Mesothelial cell of epicardium (in vitro differentiated cells): ENCODE measurements around the gene EEF2. TPM values are rescaled to one million over a fixed set of nuclear protein-coding genes. Genes with fewer than 3 reads are reported as not detected.

Experiments used
- DNase-seq, 2 experiments: peaks; one replicate each; pipeline ENCODE4 v3.0.0; 2021; ENCODE audit warnings: low spot score in 2 of 2; ENCODE audit not compliant: unreplicated experiment in 2 of 2
- H3K27ac Mint-ChIP-seq: 2 replicates; pipeline ENCODE4 v1.8.0; 2021; ENCODE audit warnings: mixed read lengths
- H3K27me3 Mint-ChIP-seq: 2 replicates; pipeline ENCODE4 v1.8.0; 2021; ENCODE audit warnings: low read depth, mixed read lengths
- H3K36me3 Mint-ChIP-seq: 2 replicates; pipeline ENCODE4 v1.8.0; 2021; ENCODE audit warnings: mixed read lengths
- H3K4me1 Mint-ChIP-seq: 2 replicates; pipeline ENCODE4 v1.8.0; 2021; ENCODE audit warnings: mixed read lengths
- H3K4me3 Mint-ChIP-seq: 2 replicates; pipeline ENCODE4 v1.8.0; 2021; ENCODE audit warnings: mild to moderate bottlenecking, moderate library complexity, mixed read lengths
- H3K9me3 Mint-ChIP-seq: 2 replicates; pipeline ENCODE4 v1.8.0; 2021; ENCODE audit warnings: mixed read lengths
- CTCF ChIP-seq: fragments of 200-600 bp; sonication (generic); IDR thresholded peaks from one replicate; pipeline ENCODE4 v1.5.0; 2021; ENCODE audit warnings: antibody characterized with exemption; ENCODE audit not compliant: unreplicated experiment
- total RNA-seq: library from RNA; stranded (reverse); gene quantifications from 3 replicates; pipeline ENCODE4 v1.2.1, GENCODE V29; 2021

The EEF2 gene
- 2,808 to 2,923 TPM (median 2,892 TPM) in 3 replicates for total RNA-seq

GRCh38 chr19:3984908-3985642, at the start of gene EEF2:
TSS of gene EEF2 (minus strand) at chr19:3985463. CDS start at chr19:3985380, 83 bp downstream.
- H3K27me3 Mint-ChIP-seq: peaks cover 4% of the 10 kb centered on the region

GRCh38 chr19:4034048-4035017, 49.1 kb upstream of the EEF2 start:
- Mint-ChIP-seq H3K36me3 (peaks cover 5% of the 10 kb centered on the region), H3K27ac (no peak overlapping the region), H3K9me3 (no peaks in the 10 kb centered on the region), H3K4me1 (no peaks in the 10 kb centered on the region), H3K27me3 (no peaks in the 10 kb centered on the region), H3K4me3 (no peak overlapping the region)
- TF ChIP-seq CTCF: no peak
- DNase-seq: no peak

More at GRCh38 chr19:3984908-3985642, at the start of gene EEF2:
- Mint-ChIP-seq H3K36me3 (peaks cover 24% of the 10 kb centered on the region), H3K9me3 (no peaks in the 10 kb centered on the region), H3K4me3 (peak within 1 kb of the TSS; percentile 99), H3K27ac (peak within 1 kb of the TSS; percentile 99), H3K4me1 (peaks cover 40% of the 10 kb centered on the region)
- peak; percentile 91 to 94 for DNase-seq
- no peak for TF ChIP-seq CTCF

GRCh38 chr19:4033028-4033956, 48.0 kb upstream of the EEF2 start:
- no peaks in the 10 kb centered on the region for H3K4me1 Mint-ChIP-seq
- no peak overlapping the region for H3K4me3 Mint-ChIP-seq

GRCh38 chr19:4032436-4032835, 47.2 kb upstream of the EEF2 start:
- Mint-ChIP-seq H3K4me3 (no peak overlapping the region), H3K27ac (no peak overlapping the region), H3K4me1 (no peaks in the 10 kb centered on the region), H3K27me3 (no peaks in the 10 kb centered on the region), H3K36me3 (peaks cover 3% of the 10 kb centered on the region), H3K9me3 (no peaks in the 10 kb centered on the region)
- DNase-seq: no peak
- no peak for TF ChIP-seq CTCF

More at GRCh38 chr19:4033028-4033956, 48.0 kb upstream of the EEF2 start:
- no peak overlapping the region for H3K27ac Mint-ChIP-seq
- TF ChIP-seq CTCF: no peak
- peaks cover 5% of the 10 kb centered on the region for H3K36me3 Mint-ChIP-seq
- DNase-seq: no peak
- no peaks in the 10 kb centered on the region for H3K27me3 Mint-ChIP-seq
- no peaks in the 10 kb centered on the region for H3K9me3 Mint-ChIP-seq

GRCh38 chr19:4031420-4031819, 46.2 kb upstream of the EEF2 start:
- TF ChIP-seq CTCF: no peak
- H3K27ac Mint-ChIP-seq: no peak overlapping the region
- H3K4me1 Mint-ChIP-seq: no peaks in the 10 kb centered on the region
- H3K4me3 Mint-ChIP-seq: no peak overlapping the region
- no peaks in the 10 kb centered on the region for H3K27me3 Mint-ChIP-seq
- no peak for DNase-seq
- H3K9me3 Mint-ChIP-seq: no peaks in the 10 kb centered on the region
- H3K36me3 Mint-ChIP-seq: peaks cover 10% of the 10 kb centered on the region
